UCSD-AML1 (cell line): ENCODE data around the gene SH3PXD2B.

Experiments used
- DNase-seq: peaks from one replicate; lab custom pipeline; 2025; ENCODE audit not compliant: unreplicated experiment; lab: John Stamatoyannopoulos, UW

SH3PXD2B gene

GRCh38 chr5:172280929-172281328, 173.4 kb downstream of the SH3PXD2B start:
- DNase-seq: no peak

GRCh38 chr5:172280317-172280716, 174.0 kb downstream of the SH3PXD2B start:
- no peak for DNase-seq

- no peak for DNase-seq
Observed at GRCh38 chr5:172278356-172278755, 176.0 kb downstream of the SH3PXD2B start.

- no peak for DNase-seq
Observed at GRCh38 chr5:172276214-172276613, 178.1 kb downstream of the SH3PXD2B start.
